ENCODE results near the gene EFCAB10.

Gene EFCAB10

DNA sequence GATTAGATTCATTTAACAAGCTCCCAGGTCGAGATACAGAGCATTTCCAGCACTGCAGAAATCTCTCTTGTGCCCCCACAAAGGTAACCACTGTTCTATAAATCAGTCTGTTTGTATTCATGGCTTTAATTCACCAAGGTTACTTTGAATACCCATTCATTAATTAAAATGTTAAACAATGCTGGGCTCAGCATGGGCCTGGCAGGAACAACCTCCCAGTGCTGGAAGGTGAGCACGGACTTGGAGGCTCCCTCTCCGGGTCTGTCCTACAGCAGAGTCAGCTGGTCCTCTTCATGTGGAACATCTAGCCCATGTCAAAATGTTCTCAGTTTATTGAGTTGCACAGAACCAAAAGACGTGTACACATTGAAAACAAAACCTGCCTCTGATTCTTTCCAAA lies 15.6 kb upstream of the EFCAB10 start:
- no peak for DNase-seq

DNA sequence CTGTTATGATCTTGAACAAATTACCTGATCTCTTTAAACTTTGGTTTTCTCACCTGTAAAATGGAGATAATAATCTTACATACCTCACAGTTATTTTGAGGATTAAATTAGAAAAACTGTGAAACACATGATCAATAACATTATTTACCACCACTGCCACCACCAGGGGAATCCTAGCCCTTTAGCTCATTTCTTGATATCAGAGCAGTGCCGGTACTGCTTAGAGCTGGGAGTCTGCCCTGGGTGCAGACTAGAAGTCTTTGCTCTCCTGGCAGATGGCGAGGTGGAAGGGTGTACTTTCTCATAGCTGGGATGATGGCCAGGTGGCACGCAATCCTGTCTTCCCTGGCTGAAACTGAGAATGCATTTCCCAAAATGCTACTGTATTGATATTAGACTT lies 12.7 kb upstream of the EFCAB10 start:
- DNase-seq = no peak

DNA sequence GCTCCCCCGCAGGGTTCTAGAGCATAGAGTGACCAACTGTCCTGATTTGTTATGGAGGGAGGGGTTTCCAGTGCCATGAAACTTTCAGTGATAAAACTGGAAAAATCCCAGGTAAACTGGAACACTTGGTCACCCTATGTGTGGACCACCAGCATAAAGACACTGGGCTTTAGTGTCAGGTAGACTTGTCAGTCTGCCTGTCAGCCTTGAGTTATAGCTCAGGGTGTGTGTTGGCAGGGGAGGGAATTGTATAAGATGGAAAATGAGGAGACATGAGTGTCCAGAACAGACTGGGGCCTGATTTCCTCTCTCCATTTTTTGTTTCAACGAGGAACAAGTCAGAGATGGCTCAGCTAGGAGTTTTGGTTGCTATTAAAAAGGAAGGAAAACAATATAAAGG lies 10.2 kb upstream of the EFCAB10 start:
- no peak for DNase-seq

DNA sequence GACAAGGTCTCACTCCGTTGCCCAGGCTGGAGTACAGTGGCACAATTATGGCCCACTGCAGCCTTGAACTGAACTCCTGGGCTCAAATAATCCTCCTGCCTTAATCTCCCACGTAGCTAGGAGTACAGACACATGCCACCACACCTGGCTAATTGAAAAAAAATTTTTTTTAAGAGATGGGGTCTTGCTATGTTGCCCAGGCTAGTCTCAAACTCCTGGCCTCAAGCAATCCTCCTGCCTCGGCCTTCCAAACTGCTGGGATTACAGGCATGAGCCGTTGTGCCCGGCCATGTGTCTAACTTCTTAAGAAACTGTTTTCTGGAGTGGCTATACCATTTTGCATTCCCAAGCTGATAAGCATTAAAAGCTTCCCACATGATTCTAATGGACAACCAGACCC lies 9.5 kb upstream of the EFCAB10 start:
- DNase-seq = no peak

DNA sequence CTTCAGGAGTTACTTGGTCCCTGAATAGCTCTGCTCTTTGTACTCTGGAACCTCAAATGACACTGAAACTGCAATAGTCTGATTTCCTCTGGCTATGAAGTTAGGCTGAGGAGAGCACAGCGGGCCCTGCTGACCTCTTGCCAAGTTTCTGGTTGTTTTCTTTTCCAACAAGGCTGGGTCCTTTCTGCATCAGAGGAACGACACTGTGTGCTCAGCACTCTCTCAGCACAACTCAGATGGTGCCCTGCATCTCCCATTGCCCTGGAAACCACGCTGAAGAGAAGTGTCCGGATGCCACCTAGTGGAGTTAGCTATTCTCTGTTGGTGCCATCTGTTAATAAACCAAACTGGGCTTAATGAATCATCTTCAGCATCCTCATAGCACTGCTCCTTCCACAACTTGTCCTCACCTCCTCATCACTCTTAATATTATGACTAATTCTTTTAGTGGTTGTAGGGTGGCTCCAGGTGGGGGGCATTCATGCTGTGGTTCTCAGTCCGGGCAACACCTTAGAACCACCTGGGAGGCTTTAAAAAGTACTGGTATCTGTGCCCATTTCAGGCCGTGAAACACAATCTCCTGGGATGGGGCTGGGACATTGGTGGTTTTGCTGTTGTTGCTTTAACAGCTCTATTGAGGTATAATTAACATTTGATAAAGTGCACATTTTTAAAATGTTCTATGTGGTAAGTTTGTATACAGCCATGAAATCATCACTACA lies 8.2 kb upstream of the EFCAB10 start:
- DNase-seq = peak; percentile 34 to 46

DNA sequence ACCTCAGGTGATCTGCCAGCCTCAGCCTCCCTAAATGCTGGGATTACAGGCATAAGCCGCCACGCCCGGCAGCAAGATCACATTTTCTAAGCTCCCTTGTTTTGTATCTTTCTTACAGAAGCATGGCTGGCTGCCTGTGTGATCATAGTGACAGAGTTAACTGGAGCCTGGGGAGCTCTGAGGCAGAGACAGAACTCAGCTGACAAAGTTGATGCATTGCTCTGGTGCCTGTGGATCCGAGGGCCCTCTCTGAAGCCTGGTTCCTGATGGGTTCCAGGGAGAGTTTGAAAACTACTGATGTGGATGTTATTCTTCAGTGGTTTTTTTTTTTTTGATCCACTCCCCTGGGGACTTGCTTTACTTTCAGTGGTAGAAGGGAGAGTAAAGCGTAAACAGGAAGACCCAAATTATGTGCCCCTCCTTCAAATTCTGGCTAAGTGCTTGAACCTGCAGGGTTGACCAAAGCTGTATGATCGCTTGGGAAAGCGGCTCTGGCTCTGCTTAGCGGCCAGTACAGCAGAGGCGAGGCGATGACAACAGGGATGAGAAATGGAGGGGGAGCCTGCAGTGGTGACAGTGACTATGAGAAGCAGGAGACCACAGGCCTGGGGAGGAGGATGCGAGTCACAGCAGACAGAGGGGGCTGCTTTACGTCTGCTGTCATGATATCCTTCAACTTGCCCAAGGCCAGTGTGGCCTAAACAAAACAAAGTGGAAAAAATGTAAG lies 6.8 kb upstream of the EFCAB10 start:
- no peak for DNase-seq

DNA sequence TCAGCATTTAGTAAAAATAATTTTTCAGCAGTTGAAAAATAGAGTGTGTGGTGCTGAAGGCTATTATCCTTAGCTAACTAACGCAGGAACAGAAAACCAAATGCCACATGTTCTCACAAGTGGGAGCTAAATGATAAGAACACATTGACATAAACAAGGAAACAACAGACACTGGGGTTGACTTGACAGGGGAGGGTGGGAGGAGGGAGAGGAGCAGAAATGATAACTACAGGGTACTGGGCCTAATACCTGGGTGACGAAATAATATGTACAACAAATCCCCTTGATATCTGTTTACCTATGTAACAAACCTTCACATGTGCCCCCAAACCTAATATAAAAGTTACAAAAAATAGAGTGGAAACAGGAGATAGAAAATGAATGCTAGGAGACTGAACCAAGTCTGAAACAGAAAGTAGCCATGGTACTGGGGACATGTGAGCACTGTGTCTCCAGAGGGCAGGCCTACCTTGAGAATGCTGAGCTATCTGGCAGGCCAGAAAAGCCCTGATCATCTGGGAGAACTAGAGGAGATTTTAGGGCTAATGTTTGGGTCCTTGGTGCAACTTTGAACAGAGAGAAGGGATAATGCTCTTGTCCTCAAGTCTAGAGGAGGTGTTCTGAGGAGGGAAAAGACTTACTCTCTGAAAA lies 4.7 kb upstream of the EFCAB10 start:
- no peak for DNase-seq

DNA sequence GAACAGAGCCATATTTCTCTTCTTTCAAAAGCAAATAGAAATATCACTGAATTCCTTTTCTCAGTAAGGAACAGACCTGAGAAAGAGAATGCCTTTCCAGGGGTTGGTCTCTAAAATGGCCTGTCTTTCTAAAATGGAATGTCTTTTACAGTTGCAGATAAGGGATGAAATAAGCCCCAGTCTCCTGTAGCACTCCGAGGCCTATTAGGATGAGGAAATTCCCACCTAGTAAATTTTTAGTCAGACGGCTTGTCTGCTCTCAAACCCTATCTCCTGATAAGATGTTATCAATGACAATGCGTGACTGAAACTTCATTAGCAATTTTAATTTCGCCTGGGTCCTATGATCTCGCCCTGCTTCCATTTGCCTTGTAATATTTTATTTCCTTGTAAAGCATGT lies 2.9 kb upstream of the EFCAB10 start:
- DNase-seq = no peak

DNA sequence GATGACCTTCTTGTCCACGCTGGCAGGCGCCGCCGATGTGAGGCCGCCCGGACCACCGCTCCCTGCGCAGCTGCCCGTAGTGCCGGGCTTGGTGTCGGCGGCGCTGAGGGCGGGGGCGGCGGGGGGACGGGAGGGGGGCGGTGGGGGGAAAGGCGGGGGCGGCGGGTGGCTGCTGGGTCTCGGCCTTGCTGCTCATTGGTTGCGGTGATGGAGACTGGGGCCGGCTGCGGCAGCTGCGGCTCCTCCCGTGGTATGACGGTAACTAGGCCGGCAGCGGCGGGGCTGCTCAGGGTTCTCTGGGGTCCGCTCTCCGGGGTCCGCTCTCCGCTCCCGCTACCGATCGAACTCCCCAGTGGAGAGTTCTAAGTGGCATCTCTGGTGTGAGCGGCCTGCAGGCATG lies 1.8 kb upstream of the EFCAB10 start:
- no peak for DNase-seq

DNA sequence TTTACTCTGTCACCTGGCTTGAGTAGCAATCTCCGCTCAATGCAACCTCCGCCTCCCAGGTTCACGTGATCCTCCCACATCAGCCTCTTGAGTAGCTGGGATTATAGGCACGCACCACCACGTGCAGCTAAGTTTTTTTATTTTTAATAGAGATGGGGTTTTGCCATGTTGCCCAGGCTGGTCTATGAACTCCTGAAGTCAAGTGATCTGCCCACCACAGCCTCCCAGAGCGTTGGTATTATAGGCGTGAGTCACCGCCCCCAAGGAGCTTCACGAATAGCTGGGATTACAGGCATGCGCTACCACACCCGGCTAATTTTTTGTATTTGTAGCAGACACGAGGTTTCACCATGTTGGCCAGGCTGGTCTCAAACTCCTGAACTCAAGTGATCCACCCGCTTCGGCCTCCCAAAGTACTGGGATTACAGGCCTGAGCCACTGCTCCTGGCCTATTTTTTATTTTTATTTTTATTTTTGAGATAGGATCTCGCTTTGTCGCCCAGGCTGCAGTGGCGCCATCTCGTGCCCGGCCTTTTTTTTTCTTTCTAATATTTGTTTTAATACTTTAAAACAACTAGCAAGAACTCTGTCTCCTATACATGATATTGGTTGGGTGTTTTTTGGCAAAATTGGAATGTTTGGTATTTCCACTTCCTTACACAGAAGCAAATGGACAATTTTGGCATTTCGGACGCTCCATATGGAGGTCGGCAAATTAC lies 1.1 kb downstream of the EFCAB10 start:
- no peak for DNase-seq

DNA sequence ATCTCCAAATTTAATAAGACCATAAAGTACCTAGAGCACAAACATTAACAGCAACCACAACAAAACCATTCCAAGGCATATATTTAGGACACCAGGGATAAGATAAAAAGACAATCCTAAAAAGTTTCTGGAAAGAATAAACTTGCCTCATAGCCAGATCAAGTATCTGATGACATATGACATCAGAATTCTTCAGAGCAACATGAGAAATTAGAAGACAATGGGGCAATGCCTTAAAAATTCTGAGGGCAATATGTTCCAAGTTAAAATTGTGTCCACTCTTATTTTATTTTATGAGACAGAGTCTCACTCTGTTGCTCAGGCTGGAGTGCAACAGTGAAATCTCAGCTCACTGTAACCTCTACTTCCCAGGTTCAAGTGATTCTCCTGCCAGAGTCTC lies 2.8 kb downstream of the EFCAB10 start:
- no peak for DNase-seq

DNA sequence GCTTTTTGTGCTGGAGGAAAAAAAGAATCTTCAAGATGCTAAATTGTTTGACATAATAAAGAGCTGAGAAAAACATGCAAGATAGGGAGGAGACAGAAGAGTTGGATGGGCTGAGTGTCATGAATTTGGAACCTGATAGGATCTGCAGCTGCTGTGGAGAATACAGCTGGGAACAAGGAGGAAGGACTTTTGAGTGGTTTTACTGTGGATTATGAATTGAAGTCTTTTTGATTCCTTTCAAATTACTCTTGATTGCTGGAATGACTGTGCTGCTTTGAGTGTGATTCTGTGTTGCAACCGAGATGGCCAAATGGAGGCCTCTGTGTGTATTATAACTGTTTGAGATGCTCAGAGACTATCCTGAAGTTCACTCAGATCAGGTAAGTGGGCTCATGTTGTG lies 4.0 kb downstream of the EFCAB10 start:
- no peak for DNase-seq

DNA sequence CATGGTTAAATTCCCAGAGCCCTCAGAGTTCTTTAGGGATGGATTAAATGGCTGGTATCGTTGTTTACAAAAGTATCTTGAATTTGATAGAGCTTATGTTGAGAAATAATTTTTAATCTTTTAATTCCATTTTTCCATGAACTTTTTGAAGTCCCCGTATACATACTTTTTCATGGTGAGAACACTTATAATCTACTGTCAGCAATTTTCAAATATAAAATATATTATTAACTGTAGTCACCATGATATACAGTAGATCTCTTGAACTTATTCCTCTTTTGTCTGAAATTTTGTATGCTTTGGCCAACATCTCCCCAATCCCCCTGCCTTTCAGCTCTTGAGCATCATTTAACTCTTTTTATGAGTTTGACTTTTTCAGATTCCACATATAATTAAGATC lies 9.4 kb downstream of the EFCAB10 start:
- no peak for DNase-seq

DNA sequence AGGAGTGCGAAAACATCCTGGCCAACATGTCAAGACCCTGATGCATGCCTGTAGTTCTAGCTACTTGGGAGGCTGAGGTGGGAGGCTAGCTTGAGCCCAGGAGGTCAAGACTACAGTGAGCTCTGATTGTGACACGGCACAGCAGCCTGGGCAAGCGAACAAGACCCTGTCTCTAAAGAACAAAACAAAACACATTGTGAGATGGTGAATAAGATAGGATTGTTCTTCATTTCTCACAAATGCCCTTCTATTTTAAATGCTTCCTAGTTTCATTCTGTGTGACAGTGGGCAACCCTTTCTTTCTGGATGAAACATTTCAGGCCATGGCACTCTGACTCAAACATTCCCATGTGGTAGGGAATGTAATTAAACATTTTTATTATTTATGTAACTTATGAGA lies 13.5 kb downstream of the EFCAB10 start:
- no peak for DNase-seq

DNA sequence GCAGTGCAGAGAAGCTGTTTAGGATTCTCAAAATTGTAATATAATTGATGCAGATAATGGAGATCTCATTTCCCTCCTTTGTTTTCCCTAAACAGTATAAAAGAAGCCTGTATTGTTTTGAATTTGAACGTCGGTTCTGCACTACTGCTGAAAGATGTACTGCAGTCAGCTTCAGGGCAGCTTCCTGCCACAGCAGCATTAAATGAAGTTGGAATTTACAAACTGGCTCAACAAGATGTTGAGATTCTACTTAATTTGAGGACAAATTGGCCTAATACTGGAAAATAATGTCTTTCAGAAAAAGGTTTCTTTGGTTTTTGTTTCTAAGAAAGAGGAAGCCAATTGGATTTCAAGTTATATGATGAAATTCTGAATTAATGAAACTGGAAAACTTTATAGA lies 14.3 kb downstream of the EFCAB10 start:
- DNase-seq = no peak

DNA sequence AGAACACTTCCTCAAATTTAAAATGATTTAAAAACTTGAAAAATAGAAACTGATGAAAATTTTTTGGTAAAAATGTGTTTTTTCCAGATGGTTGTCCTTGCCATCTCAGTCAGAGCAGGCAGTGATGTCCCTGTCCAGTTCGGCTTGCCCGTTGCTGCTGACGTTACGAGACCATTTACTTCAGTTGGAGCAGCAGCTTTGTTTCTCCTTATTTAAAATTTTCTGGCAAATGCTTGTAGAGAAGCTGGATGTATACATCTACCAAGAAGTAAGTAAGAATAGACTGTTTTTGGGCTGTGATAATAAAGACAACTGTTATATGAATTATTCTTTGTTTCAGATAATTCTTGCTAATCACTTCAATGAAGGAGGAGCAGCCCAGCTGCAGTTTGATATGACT lies 16.1 kb downstream of the EFCAB10 start:
- no peak for DNase-seq

DNA sequence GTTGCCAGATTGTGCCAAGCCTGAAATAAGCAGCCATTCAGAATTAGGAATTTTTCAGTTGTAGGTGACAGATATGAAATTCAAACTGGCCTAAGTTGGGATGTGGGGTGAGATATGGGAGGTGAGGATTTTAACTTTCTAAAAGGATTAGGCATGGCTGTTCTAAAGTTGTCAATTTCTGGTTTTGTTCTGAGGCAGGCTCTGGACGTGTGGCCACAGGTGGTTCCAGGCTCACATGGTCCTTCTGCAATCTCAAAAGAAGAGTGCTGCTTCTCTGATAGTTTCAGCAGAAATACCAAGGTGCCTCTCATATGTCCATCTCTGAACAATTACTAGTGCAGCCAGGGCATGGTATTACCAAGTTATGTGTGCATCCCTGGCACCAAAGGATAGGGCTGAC lies 21.4 kb downstream of the EFCAB10 start:
- no peak for DNase-seq

DNA sequence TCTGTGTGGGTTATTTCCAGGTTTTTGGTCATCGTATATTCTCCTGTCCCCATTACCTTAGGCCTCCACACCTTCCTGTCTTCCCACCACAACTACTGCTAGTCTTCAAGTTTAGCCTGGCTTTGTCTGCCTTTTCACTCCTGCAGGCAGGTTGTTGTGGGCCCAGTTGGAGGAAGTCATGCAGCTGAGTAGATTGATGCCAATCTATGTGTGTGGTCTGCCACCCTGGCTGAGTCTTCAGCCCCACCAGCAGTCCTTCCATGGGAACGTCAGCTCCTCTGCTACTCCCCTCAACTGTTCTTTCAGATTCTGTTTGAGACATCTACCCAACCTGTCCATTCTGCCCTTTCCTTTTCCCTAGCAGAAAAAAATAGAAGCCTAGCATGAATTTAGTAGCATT lies 43.0 kb downstream of the EFCAB10 start:
- no peak for DNase-seq

DNA sequence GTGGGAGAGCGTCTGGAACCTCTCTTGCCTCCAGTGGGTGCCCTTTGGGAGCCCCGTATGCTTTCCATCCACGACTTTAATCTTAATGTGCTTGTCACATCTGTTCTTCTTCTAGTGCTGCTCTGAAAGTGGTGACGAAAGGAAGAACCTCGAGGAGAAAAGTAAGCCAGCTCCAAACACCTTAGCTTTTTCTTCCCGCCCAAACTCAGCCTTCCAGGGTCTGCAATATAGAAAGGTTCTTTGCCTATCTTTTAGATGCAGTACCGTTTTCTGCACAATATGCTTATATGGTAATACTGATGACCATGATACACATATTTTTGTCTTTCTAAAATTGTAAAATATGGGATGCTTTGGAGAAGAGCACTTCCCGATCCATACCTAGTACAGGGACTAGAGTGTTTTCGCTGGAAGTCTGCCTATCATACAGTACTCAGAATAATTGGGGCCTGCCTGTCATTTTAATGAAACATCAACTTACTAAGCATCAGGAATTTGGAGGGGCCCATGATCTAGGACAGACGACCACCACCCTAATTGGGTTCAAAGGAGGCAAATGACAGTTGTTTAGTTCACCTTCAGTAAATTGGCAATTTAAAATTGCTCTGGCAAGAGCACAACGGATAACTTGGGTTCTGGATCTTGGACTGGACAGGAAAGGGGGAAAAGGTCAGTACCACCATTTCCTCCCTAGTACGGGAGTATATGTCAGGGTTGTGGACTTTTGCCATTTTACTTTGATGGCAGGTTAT lies 48.4 kb downstream of the EFCAB10 start:
- no peak for DNase-seq

DNA sequence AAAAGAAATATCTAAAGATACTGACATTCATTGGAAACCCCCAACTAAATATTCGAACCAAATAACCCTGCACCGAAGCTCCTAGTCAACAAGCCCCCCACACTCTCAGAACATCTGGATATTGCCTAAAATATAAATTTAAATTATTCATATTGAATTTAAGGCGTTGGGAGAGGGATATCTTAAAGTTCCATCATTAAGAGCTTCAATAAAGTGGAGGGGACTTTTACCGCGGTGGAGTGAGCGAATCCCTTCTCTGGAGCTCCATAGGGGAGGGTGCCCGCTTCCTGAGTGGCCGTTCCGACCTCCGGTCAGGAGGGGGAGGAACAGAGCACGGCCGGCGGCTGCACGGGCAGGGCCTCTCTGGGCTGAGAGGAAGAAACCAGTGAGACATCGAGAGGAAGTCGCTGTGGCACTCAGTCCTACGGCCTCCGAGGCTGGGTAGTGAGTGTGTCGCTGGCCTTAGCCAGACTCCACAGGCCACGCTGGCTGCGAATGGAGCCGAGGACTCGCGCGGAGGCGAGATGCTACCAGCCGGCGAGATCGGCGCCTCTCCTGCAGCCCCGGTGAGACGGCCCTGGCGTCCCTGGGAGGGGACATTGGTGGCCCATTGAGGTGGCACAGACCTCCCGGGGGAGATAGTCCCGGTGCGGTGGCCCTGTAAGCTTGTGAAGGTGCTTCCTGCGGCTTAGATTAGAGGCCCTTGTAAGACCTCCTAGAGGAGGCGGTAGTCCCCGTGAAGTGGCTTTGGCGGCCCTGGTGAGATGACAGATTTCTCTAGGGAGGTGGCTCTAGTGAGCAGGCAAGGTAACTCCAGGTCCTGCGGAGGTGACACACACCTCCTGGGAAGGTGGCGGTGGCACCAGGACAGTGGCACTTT lies 49.3 kb downstream of the EFCAB10 start, which contains the start of gene RINT1:
TSS of gene RINT1 (plus strand) at position 410 of the 880 bp plus-strand sequence. CDS start at position 525, 115 bp downstream.
- peak; percentile 86 to 87 for DNase-seq

DNA sequence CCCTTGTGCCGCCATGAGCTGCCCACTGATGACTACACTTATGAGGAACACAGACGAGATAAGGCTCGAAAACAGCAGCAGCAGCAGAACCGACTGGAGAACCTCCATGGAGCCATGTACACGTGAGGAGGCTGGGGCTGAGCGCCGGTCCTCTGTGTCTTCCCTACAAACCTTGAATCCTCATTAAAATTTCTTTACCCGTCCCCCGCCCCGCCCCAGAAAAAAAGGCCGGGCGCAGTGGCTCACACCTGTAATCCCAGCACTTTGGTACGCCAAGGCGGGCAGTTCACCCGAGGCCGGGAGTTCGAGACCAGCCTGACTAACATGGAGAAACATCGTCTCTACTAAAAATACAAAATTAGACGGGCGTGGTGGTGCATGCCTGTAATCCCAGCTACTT lies 50.7 kb downstream of the EFCAB10 start:
- DNase-seq = no peak

DNA sequence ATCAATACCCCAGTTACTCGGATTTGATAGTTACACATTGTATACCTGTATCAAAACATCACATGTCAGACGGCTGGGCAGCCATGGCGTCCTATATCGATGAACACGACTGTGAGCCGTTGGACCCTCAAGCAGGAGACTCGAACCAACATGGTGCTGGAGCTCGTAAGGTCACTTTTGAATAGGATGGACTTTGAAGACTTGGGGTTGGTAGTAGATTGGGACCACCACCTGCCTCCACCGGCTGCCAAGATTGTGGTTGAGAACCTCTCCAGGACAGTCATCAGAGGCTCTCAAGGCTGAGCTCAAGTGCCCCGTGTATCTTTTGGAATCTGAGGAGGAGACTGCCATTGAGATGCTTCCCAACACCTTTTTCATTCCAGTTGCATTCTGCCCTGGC lies 51.2 kb downstream of the EFCAB10 start:
- no peak for DNase-seq
